Endothelial cell (in vitro differentiated cells): ENCODE measurements around the gene LAMC1. TPM values are rescaled to one million over a fixed set of nuclear protein-coding genes. Genes with fewer than 3 reads are reported as not detected.

Experiments
- DNase-seq: peaks from one replicate; pipeline ENCODE4 v3.0.0; 2021; ENCODE audit warnings: low spot score
- H3K27ac Mint-ChIP-seq: one replicate; pipeline ENCODE4 v1.8.0; 2021; ENCODE audit warnings: mixed read lengths, inconsistent platforms; ENCODE audit not compliant: unreplicated experiment
- H3K27me3 Mint-ChIP-seq: one replicate; pipeline ENCODE4 v1.8.0; 2021; ENCODE audit warnings: mild to moderate bottlenecking, moderate library complexity, mixed read lengths, inconsistent platforms; ENCODE audit not compliant: unreplicated experiment
- H3K36me3 Mint-ChIP-seq: one replicate; pipeline ENCODE4 v1.8.0; 2021; ENCODE audit warnings: mild to moderate bottlenecking, low read depth, mixed read lengths, inconsistent platforms; ENCODE audit not compliant: unreplicated experiment
- H3K4me1 Mint-ChIP-seq: one replicate; pipeline ENCODE4 v1.8.0; 2021; ENCODE audit warnings: mild to moderate bottlenecking, mixed read lengths, inconsistent platforms; ENCODE audit not compliant: unreplicated experiment
- H3K4me3 Mint-ChIP-seq: one replicate; pipeline ENCODE4 v1.8.0; 2021; ENCODE audit warnings: mild to moderate bottlenecking, mixed read lengths, inconsistent platforms; ENCODE audit not compliant: unreplicated experiment
- H3K9me3 Mint-ChIP-seq: one replicate; pipeline ENCODE4 v1.8.0; 2021; ENCODE audit warnings: mixed read lengths, inconsistent platforms; ENCODE audit not compliant: unreplicated experiment
- total RNA-seq: library from RNA; stranded (reverse); fragmentation: NEBNext Ultra II Directional; extraction: Animal tissue kit (Norgen Biotek cat#: 25700); gene quantifications from one replicate; pipeline ENCODE4 v1.2.1, GENCODE V29; 2021; ENCODE audit not compliant: unreplicated experiment
- TF ChIP-seq, protein P1 (sequence below): fragments of 200-600 bp; sonication (generic); IDR thresholded peaks from one replicate; pipeline ENCODE4 v1.5.0; 2021; ENCODE audit warnings: antibody characterized with exemption; ENCODE audit not compliant: unreplicated experiment

Gene LAMC1
- total RNA-seq, 1 donor from 2014 or later, result 265 TPM

DNA sequence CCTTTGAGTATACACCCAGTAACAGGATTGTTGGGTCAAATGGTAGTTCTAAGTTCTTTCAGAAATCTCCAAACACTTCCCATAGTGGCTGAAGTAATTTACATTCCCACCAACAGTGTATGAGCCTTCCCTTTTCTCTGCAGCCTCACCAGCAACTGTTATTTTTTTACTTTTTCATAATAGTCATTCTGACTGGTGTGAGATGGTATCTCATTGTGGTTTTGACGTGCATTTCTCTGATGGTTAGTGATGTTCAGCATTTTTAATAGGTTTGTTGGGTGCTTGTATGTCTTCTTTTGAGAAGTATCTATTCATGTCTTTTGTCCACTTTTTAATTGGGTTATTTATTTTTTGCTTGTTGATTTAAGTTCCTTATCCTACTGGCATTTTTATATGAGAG is 26.4 kb upstream of the LAMC1 start:
- Mint-ChIP-seq H3K4me3 (no peak overlapping the region), H3K9me3 (no peaks in the 10 kb centered on the region), H3K27me3 (no peaks in the 10 kb centered on the region), H3K27ac (no peak overlapping the region), H3K36me3 (no peaks in the 10 kb centered on the region), H3K4me1 (peaks cover under 1% of the 10 kb centered on the region)
- DNase-seq, result no peak
- TF ChIP-seq, protein P1, sequence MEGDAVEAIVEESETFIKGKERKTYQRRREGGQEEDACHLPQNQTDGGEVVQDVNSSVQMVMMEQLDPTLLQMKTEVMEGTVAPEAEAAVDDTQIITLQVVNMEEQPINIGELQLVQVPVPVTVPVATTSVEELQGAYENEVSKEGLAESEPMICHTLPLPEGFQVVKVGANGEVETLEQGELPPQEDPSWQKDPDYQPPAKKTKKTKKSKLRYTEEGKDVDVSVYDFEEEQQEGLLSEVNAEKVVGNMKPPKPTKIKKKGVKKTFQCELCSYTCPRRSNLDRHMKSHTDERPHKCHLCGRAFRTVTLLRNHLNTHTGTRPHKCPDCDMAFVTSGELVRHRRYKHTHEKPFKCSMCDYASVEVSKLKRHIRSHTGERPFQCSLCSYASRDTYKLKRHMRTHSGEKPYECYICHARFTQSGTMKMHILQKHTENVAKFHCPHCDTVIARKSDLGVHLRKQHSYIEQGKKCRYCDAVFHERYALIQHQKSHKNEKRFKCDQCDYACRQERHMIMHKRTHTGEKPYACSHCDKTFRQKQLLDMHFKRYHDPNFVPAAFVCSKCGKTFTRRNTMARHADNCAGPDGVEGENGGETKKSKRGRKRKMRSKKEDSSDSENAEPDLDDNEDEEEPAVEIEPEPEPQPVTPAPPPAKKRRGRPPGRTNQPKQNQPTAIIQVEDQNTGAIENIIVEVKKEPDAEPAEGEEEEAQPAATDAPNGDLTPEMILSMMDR, result no peak

DNA sequence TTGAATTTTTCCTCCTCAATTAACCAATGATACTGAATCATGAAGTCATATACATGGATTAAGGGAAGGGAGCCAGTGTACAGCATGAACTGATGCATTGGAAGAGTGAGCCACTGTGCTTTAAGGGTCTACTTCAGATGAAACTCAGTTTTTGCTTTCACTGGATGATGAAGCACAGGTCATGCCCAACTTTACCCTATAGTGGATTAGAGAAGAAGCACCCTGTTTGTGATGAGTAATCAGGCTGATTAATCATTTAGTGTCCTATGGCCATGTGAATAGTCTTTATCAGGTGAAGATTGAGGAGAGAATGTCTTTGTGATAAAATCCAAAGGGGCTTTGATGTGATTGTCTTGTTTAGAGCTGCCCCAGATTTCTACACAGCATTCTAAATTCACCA is 24.7 kb upstream of the LAMC1 start:
- H3K4me1 Mint-ChIP-seq, result peaks cover 2% of the 10 kb centered on the region
- H3K4me3 Mint-ChIP-seq, result no peak overlapping the region
- TF ChIP-seq, protein P1, result no peak
- DNase-seq, result no peak
- H3K27ac Mint-ChIP-seq, result no peak overlapping the region
- no peaks in the 10 kb centered on the region for H3K9me3 Mint-ChIP-seq
- no peaks in the 10 kb centered on the region for H3K36me3 Mint-ChIP-seq
- H3K27me3 Mint-ChIP-seq, result no peaks in the 10 kb centered on the region

DNA sequence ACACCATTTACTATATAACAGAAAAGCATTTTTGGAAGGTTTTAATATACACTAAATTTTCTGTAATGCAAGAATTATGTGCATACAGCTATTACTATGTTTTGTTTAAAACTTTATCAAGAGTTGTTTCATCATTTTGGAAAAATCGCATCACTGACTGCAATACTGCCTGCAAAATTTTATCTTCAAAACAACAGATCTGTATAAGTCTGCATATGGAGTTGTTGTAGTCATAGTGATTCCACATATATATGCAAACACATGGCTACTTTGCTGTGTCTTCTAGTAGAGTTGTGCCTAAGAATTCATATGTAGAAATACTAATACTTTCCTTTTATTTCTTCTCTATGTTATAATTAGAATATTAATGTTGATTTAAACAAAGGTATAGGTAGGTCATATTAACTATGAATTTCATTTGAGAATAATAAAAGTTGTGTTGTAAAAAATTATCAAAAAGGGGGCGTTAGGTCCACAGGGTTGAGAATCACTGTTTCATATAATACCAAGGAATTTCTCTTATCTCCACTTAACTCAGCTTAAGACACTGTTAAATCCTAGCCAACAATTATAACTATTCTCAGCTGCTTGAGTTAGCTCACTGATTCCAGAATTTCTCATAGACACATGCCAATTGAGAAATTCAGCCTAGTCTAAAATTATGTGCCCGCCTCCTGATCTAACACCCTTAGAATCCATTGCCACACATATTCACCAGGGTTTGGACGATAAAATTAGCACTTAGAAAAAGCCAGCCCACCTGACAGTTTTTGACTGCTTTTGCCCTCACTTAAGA is 22.9 kb upstream of the LAMC1 start:
- Mint-ChIP-seq H3K27me3 (no peaks in the 10 kb centered on the region), H3K36me3 (no peaks in the 10 kb centered on the region), H3K9me3 (no peaks in the 10 kb centered on the region), H3K4me1 (peaks cover 2% of the 10 kb centered on the region), H3K27ac (no peak overlapping the region), H3K4me3 (no peak overlapping the region)
- TF ChIP-seq, protein P1, result no peak
- DNase-seq, result no peak

DNA sequence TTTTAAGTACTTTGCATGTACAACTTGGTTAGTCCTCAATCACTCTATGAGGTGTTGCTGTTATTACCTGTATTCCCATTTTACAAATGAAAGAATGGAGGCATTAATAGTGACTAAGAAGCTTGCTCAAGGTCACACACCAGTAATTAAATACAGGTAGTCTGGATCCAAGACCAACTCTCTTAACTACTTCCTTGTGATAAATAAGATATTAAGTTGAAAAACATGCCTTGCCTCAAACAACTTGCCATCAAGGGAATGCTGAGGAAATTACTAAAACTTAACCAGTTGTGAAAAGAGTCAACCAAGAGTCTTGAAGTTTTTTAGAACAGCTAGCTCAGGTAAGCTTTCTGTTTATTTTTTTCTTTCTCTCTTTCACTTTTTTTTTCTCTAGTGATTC is 21.0 kb upstream of the LAMC1 start:
- no peak for DNase-seq
- peaks cover 2% of the 10 kb centered on the region for H3K4me1 Mint-ChIP-seq
- no peak overlapping the region for H3K27ac Mint-ChIP-seq
- no peak overlapping the region for H3K4me3 Mint-ChIP-seq
- no peaks in the 10 kb centered on the region for H3K36me3 Mint-ChIP-seq
- TF ChIP-seq, protein P1, result no peak
- no peaks in the 10 kb centered on the region for H3K9me3 Mint-ChIP-seq
- H3K27me3 Mint-ChIP-seq, result no peaks in the 10 kb centered on the region

DNA sequence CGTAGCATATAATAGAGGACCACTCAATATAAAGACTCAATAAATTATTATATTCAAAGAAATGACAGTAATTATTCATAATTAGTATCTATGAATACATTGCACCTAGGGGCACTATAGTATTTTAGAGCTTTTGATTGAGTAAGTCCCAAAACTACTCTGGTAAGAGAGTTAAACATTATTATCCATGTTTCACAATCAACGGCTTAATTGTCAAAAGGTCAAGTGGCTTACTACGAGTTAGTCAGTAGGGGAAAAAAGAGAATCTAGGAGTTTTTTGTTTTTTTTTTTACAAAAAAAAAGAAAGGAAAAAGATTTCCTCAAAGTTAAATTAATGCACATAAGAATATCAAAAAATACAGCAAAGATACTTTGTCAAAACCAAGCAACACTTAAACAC is 20.4 kb upstream of the LAMC1 start:
- Mint-ChIP-seq H3K36me3 (no peaks in the 10 kb centered on the region), H3K4me1 (peaks cover 2% of the 10 kb centered on the region), H3K27ac (no peak overlapping the region), H3K4me3 (no peak overlapping the region), H3K27me3 (no peaks in the 10 kb centered on the region), H3K9me3 (no peaks in the 10 kb centered on the region)
- TF ChIP-seq, protein P1, result no peak
- no peak for DNase-seq
